C4-2B (cell line): Measurements from ENCODE around the gene AMPH.

Experiments used
- CTCF ChIP-seq: fragments of 450-650 bp; conservative IDR thresholded peaks from 2 replicates; pipeline ENCODE4 v1.5.1; 2017; ENCODE audit warnings: mild to moderate bottlenecking
- ZFX ChIP-seq: fragments of 450-650 bp; IDR thresholded peaks from 2 replicates; pipeline ENCODE4 v1.6.1; 2017

DNA sequence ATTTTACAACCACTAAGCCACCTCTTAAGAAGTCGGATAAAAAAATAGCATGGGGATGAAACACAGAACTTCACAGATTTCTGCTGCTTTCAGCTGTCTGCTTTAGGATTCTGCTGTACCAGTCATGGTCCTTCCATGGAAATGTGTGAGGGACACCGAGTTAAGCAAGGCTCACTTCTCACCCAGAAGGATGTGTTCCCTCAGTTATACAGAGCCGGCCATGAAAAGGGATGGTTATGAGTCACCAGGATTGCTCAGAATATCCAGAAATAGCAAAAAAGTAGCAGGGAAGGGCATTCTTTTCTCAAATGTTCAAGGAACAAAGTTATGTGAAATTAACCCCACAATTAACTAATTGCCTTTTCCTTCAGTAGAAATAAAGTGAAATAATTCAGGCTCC lies 124.4 kb downstream of the AMPH start:
- TF ChIP-seq CTCF (no peak), ZFX (no peak)
